Pancreas (tissue), 10 donors: Measurements from ENCODE around the gene CRYBB1. TPM values are rescaled to one million over a fixed set of nuclear protein-coding genes. Genes with fewer than 3 reads are reported as not detected.

Experiments used
- ATAC-seq, 4 donors: fragments of 200-7000 bp; cut with Tn5 transposase; one replicate each; pipeline versions ENCODE4 v1.8.0 to v1.9.1; 2020; ENCODE audit warnings: mild to moderate bottlenecking in 4 of 4, moderate library complexity in 4 of 4
- DNase-seq, 6 donors: peaks; one replicate each; pipeline ENCODE4 v3.0.0-alpha.2; 2020
- FAIRE-seq: peaks from 2 replicates; lab custom pipeline; 2012; peaks lifted over from hg19 to GRCh38; lab: Jason Lieb, UNC
- H3K27ac ChIP-seq, 4 donors: fragments of 200-600 bp; sonication (generic); 1 replicate in 3 of 4; 2 replicates in 1 of 4; pipeline versions ENCODE4 v1.5.0 to v1.8.0; 2020
- H3K27me3 ChIP-seq, 4 donors: fragments of 200-600 bp; one replicate each; pipeline ENCODE4 v1.8.0; 2021
- H3K36me3 ChIP-seq, 3 donors: fragments of 200-600 bp; sonication (generic) in 1 of 3; one replicate each; pipeline versions ENCODE4 v1.5.0 to v1.8.0; 2020 to 2021
- H3K4me1 ChIP-seq, 3 donors: fragments of 200-600 bp; one replicate each; pipeline ENCODE4 v1.8.0; 2021
- H3K4me3 ChIP-seq, 4 donors: fragments of 200-600 bp; sonication (generic) in 2 of 4; one replicate each; pipeline versions ENCODE4 v1.5.0 to v1.8.0; 2020 to 2021
- H3K9me3 ChIP-seq, 4 donors: fragments of 200-600 bp; one replicate each; pipeline ENCODE4 v1.8.0; 2021
- CTCF ChIP-seq, 4 donors: fragments of 200-600 bp; sonication (generic) in 3 of 4; IDR thresholded peaks; one replicate each; pipeline versions ENCODE4 v1.5.0 to v1.8.0; 2021; ENCODE audit warnings: antibody characterized with exemption in 4 of 4
- WGBS, 2 donors: extraction: QIAGEN DNeasy Blood & Tissue Kit; methylation state at CpG; one replicate each; pipeline ENCODE4 v1.1.7; 2013; 5-methylcytosine and 5-hydroxymethylcytosine counted together
- intact Hi-C, 3 donors: fragments of 100-400 bp; cut with DNase I; formaldehyde crosslinking; loops; one replicate each; pipeline versions ENCODE4 v1.11.1 to v1.14.2; 2022
- polyA plus RNA-seq, 2 donors: library from polyadenylated mRNA; stranded (reverse); fragments of 200-250 nt; gene quantifications; one replicate each; pipeline ENCODE4 v1.2.3, GENCODE V29; 2013
- total RNA-seq, 6 donors: library from RNA; stranded (reverse); fragmentation: NEBNext Ultra II Directional in 4 of 6; extraction: Animal tissue kit (Norgen Biotek cat#: 25700) in 4 of 6; gene quantifications; one replicate each; pipeline versions ENCODE4 v1.2.1 to v1.2.4, GENCODE V29; 2021 to 2023
- donor health status: healthy with polysubstance abuse.
- donor health status: DM: no; HTN: no; CAD: no; lungs with moderate emphysema.
- donor health status: DM: no; HTN: no; CAD: no.
- donor health status: control.
- donor health status: control.
- donor health status: Bipolar disorder and iron deficiency.
- donor health status: DM: yes; HTN: yes; CAD: no.
- donor health status: DM: no; HTN: no; CAD: no.
- donor health status: DM: no; HTN: no; CAD: no.
- donor health status: DM: yes; HTN: yes; CAD: no.

CRYBB1 gene
- total and polyA plus RNA-seq, 8 donors: 0.14 to 0.66 (median 0.34) TPM; not detected in 3

- no peak for TF ChIP-seq CTCF (IDR thresholded peaks at IDR 0.05)
- peak in 1 of 4 donors; percentile 31 for ATAC-seq
- H3K4me1 ChIP-seq: peaks cover 0 to 9% (median 0%) of the 10 kb centered on the region in 3 donors
- no peaks in the 10 kb centered on the region for H3K36me3 ChIP-seq
- peaks cover 0 to 7% (median 2%) of the 10 kb centered on the region in 4 donors for H3K27me3 ChIP-seq
- no peak for FAIRE-seq
- no peaks in the 10 kb centered on the region for H3K9me3 ChIP-seq
- H3K27ac ChIP-seq: no peak overlapping the region
- DNase-seq: no peak
- H3K4me3 ChIP-seq: peak overlapping the region in 1 of 4 donors; percentile 33
- intact Hi-C loops: loop anchor here in 1 of 3 donors (10.0 kb wide), 1 partner anchor 173 kb away; the partner anchor contains the start of genes HPS4 and SRRD
- WGBS, 2 donors: 3 to 6% methylated on average over 11 of the region's 11 CpGs
Observed at GRCh38 chr22:26658161-26658560, 40.3 kb upstream of the CRYBB1 start.

- H3K4me3 ChIP-seq: peak within 1 kb of the TSS in 1 of 4 donors; percentile 33
- no peak within 1 kb of the TSS for H3K27ac ChIP-seq
- H3K9me3 ChIP-seq: no peaks in the 10 kb centered on the region
- H3K4me1 ChIP-seq: peaks cover 0 to 9% (median 0%) of the 10 kb centered on the region in 3 donors
- H3K36me3 ChIP-seq: no peaks in the 10 kb centered on the region
- ATAC-seq: peak; percentile 21 to 53 (median 43)
- H3K27me3 ChIP-seq: peaks cover 0 to 7% (median 2%) of the 10 kb centered on the region in 4 donors
- 3 to 4% methylated on average over 57 to 62 of the region's 62 CpGs for WGBS, 2 donors
- no peak for TF ChIP-seq CTCF (IDR thresholded peaks at IDR 0.05)
- no peak for FAIRE-seq
- no peak for DNase-seq
- intact Hi-C loops: loop anchor here in 1 of 3 donors (10.0 kb wide), 1 partner anchor 172 kb away; the partner anchor contains the start of genes HPS4 and SRRD
Observed at GRCh38 chr22:26656891-26657851, 39.3 kb upstream of the CRYBB1 start, which contains the start of gene MIAT. MIAT (plus strand) TSS chr22:26657588.

- H3K36me3 ChIP-seq: no peaks in the 10 kb centered on the region
- TF ChIP-seq CTCF (IDR thresholded peaks at IDR 0.05): no peak
- H3K27me3 ChIP-seq: no peaks in the 10 kb centered on the region
- intact Hi-C loops: loop anchor here in 1 of 3 donors (10.0 kb wide), 1 partner anchor 167 kb away; the partner anchor contains the start of genes HPS4 and SRRD
- FAIRE-seq (no peak), DNase-seq (no peak), ATAC-seq (no peak)
- no peaks in the 10 kb centered on the region for H3K4me1 ChIP-seq
- WGBS, 2 donors: 50 to 54% methylated on average over 10 of the region's 10 CpGs
- no peak overlapping the region for H3K27ac ChIP-seq
- no peak overlapping the region for H3K4me3 ChIP-seq
- no peaks in the 10 kb centered on the region for H3K9me3 ChIP-seq
Observed at GRCh38 chr22:26651815-26652214, 34.0 kb upstream of the CRYBB1 start.

GRCh38 chr22:26650722-26651421, 33.0 kb upstream of the CRYBB1 start:
- intact Hi-C loops: loop anchor here in 1 of 3 donors (10.0 kb wide), 1 partner anchor 166 kb away; the partner anchor contains the start of genes HPS4 and SRRD
- Histone ChIP-seq H3K27me3 (no peaks in the 10 kb centered on the region), H3K27ac (no peak overlapping the region), H3K36me3 (no peaks in the 10 kb centered on the region), H3K4me3 (no peak overlapping the region), H3K4me1 (no peaks in the 10 kb centered on the region), H3K9me3 (no peaks in the 10 kb centered on the region)
- ATAC-seq (no peak), FAIRE-seq (no peak), DNase-seq (no peak)
- 63 to 70% methylated on average over 6 of the region's 6 CpGs for WGBS, 2 donors
- no peak for TF ChIP-seq CTCF (IDR thresholded peaks at IDR 0.05)
